Measurements from ENCODE around the gene RAPGEF4.

The RAPGEF4 gene

GRCh38 chr2:172735582-172736423, at the start of gene RAPGEF4:
RAPGEF4 (plus strand) TSS chr2:172735845; CDS start chr2:172735984, 139 bp downstream.
- no peak for DNase-seq (ENCODE audit: low read depth)

- no peak for DNase-seq (ENCODE audit: low read depth)
Observed at GRCh38 chr2:172693037-172693436, 42.6 kb upstream of the RAPGEF4 start.

- no peak for DNase-seq (ENCODE audit: low read depth)
Observed at GRCh38 chr2:172693529-172694455, 41.9 kb upstream of the RAPGEF4 start.

- DNase-seq (ENCODE audit: low read depth): no peak
Observed at GRCh38 chr2:172697296-172697695, 38.3 kb upstream of the RAPGEF4 start.

GRCh38 chr2:172698041-172698863, 37.4 kb upstream of the RAPGEF4 start:
- no peak for DNase-seq (ENCODE audit: low read depth)

- DNase-seq (ENCODE audit: low read depth): no peak
Observed at GRCh38 chr2:172701250-172701649, 34.4 kb upstream of the RAPGEF4 start.

GRCh38 chr2:172702451-172702850, 33.2 kb upstream of the RAPGEF4 start:
- DNase-seq (ENCODE audit: low read depth): no peak

GRCh38 chr2:172704072-172704936, 31.3 kb upstream of the RAPGEF4 start:
- no peak for DNase-seq (ENCODE audit: low read depth)

GRCh38 chr2:172705352-172705751, 30.3 kb upstream of the RAPGEF4 start:
- DNase-seq (ENCODE audit: low read depth): no peak

GRCh38 chr2:172708247-172708646, 27.4 kb upstream of the RAPGEF4 start:
- no peak for DNase-seq (ENCODE audit: low read depth)

GRCh38 chr2:172709566-172710291, 25.9 kb upstream of the RAPGEF4 start:
- no peak for DNase-seq (ENCODE audit: low read depth)

- DNase-seq (ENCODE audit: low read depth): no peak
Observed at GRCh38 chr2:172710584-172711047, 25.0 kb upstream of the RAPGEF4 start.

- no peak for DNase-seq (ENCODE audit: low read depth)
Observed at GRCh38 chr2:172711110-172711509, 24.5 kb upstream of the RAPGEF4 start.

GRCh38 chr2:172712251-172712650, 23.4 kb upstream of the RAPGEF4 start:
- no peak for DNase-seq (ENCODE audit: low read depth)

- DNase-seq (ENCODE audit: low read depth): no peak
Observed at GRCh38 chr2:172713365-172713875, 22.2 kb upstream of the RAPGEF4 start.

- no peak for DNase-seq (ENCODE audit: low read depth)
Observed at GRCh38 chr2:172722481-172722880, 13.2 kb upstream of the RAPGEF4 start.

- DNase-seq (ENCODE audit: low read depth): no peak
Observed at GRCh38 chr2:172723286-172723685, 12.4 kb upstream of the RAPGEF4 start.

- no peak for DNase-seq (ENCODE audit: low read depth)
Observed at GRCh38 chr2:172724724-172725123, 10.9 kb upstream of the RAPGEF4 start.

GRCh38 chr2:172725284-172725683, 10.4 kb upstream of the RAPGEF4 start:
- DNase-seq (ENCODE audit: low read depth): no peak

GRCh38 chr2:172725746-172726145, 9.9 kb upstream of the RAPGEF4 start:
- no peak for DNase-seq (ENCODE audit: low read depth)
